ENCODE results near the gene TSPAN18. TPM values are rescaled to one million over a fixed set of nuclear protein-coding genes. Genes with fewer than 3 reads are reported as not detected.

The TSPAN18 gene
- total RNA-seq, 1 experiment from 2014 or later = 21.3 TPM

GRCh38 chr11:44833877-44834452 lies 107.2 kb downstream of the TSPAN18 start:
- TF ChIP-seq POLR2AphosphoS5 (IDR thresholded peaks at IDR 0.05; ENCODE audit: low read depth, low read length) = no peak
- TF ChIP-seq, protein P1, sequence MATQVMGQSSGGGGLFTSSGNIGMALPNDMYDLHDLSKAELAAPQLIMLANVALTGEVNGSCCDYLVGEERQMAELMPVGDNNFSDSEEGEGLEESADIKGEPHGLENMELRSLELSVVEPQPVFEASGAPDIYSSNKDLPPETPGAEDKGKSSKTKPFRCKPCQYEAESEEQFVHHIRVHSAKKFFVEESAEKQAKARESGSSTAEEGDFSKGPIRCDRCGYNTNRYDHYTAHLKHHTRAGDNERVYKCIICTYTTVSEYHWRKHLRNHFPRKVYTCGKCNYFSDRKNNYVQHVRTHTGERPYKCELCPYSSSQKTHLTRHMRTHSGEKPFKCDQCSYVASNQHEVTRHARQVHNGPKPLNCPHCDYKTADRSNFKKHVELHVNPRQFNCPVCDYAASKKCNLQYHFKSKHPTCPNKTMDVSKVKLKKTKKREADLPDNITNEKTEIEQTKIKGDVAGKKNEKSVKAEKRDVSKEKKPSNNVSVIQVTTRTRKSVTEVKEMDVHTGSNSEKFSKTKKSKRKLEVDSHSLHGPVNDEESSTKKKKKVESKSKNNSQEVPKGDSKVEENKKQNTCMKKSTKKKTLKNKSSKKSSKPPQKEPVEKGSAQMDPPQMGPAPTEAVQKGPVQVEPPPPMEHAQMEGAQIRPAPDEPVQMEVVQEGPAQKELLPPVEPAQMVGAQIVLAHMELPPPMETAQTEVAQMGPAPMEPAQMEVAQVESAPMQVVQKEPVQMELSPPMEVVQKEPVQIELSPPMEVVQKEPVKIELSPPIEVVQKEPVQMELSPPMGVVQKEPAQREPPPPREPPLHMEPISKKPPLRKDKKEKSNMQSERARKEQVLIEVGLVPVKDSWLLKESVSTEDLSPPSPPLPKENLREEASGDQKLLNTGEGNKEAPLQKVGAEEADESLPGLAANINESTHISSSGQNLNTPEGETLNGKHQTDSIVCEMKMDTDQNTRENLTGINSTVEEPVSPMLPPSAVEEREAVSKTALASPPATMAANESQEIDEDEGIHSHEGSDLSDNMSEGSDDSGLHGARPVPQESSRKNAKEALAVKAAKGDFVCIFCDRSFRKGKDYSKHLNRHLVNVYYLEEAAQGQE (IDR thresholded peaks at IDR 0.05; ENCODE audit: insufficient read depth in 1 of 2, low read depth in 2 of 2, low read length in 1 of 2) = no peak
- TF ChIP-seq TCF7L2 (IDR thresholded peaks at IDR 0.05; ENCODE audit: low read depth, low read length) = no peak
- TF ChIP-seq, protein P2, sequence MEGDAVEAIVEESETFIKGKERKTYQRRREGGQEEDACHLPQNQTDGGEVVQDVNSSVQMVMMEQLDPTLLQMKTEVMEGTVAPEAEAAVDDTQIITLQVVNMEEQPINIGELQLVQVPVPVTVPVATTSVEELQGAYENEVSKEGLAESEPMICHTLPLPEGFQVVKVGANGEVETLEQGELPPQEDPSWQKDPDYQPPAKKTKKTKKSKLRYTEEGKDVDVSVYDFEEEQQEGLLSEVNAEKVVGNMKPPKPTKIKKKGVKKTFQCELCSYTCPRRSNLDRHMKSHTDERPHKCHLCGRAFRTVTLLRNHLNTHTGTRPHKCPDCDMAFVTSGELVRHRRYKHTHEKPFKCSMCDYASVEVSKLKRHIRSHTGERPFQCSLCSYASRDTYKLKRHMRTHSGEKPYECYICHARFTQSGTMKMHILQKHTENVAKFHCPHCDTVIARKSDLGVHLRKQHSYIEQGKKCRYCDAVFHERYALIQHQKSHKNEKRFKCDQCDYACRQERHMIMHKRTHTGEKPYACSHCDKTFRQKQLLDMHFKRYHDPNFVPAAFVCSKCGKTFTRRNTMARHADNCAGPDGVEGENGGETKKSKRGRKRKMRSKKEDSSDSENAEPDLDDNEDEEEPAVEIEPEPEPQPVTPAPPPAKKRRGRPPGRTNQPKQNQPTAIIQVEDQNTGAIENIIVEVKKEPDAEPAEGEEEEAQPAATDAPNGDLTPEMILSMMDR (IDR thresholded peaks at IDR 0.05) = no peak
- no peak for TF ChIP-seq SIN3A (IDR thresholded peaks at IDR 0.05; ENCODE audit: borderline replicate concordance, insufficient read depth, low read depth, low read length)
- no peak overlapping the region for H3K27ac ChIP-seq (ENCODE audit: low read length)
- H3K36me3 ChIP-seq (ENCODE audit: control insufficient read depth, insufficient read depth, low read length) = no peaks in the 10 kb centered on the region
- ChIA-PET CTCF (no interaction called here), POLR2A (no interaction called here)
- no peak for DNase-seq (ENCODE audit: low read depth, low spot score)
- H3K4me1 ChIP-seq (ENCODE audit: control insufficient read depth, insufficient read depth, low read length) = peaks cover 2% of the 10 kb centered on the region; the same call in 1 of the 2 replicates
- in situ Hi-C loops (cut with HindIII; ENCODE audit: low pct_unique_long_range_greater_than_20kb, low sequenced_read_pairs) (no loop called here), intact Hi-C loops (cut with micrococcal nuclease; ENCODE audit: unreplicated experiment) (no loop called here)
- H3K9me3 ChIP-seq (ENCODE audit: control insufficient read depth, insufficient read depth, low read depth, low read length) = no peaks in the 10 kb centered on the region
- no peak overlapping the region for H3K4me3 ChIP-seq (ENCODE audit: low read depth in 2 of 2, low read length in 2 of 2)
- no peaks in the 10 kb centered on the region for H3K27me3 ChIP-seq (ENCODE audit: control insufficient read depth, insufficient read depth, low read length)
- BruUV-seq (replicated peaks) = no TSS peak
- ATAC-seq = no peak

- Histone ChIP-seq H3K36me3 (ENCODE audit: control insufficient read depth, insufficient read depth, low read length) (no peaks in the 10 kb centered on the region), H3K4me1 (ENCODE audit: control insufficient read depth, insufficient read depth, low read length) (peaks cover 4% of the 10 kb centered on the region; the same call in 1 of the 2 replicates), H3K27ac (ENCODE audit: low read length) (no peak overlapping the region), H3K4me3 (ENCODE audit: low read depth in 2 of 2, low read length in 2 of 2) (no peak overlapping the region), H3K27me3 (ENCODE audit: control insufficient read depth, insufficient read depth, low read length) (no peaks in the 10 kb centered on the region), H3K9me3 (ENCODE audit: control insufficient read depth, insufficient read depth, low read depth, low read length) (no peaks in the 10 kb centered on the region)
- CTCF ChIA-PET = no interaction called here
- no peak for TF ChIP-seq POLR2AphosphoS5 (IDR thresholded peaks at IDR 0.05; ENCODE audit: low read depth, low read length)
- TF ChIP-seq TCF7L2 (IDR thresholded peaks at IDR 0.05; ENCODE audit: low read depth, low read length) = no peak
- TF ChIP-seq, protein P2 (IDR thresholded peaks at IDR 0.05) = no peak
- TF ChIP-seq, protein P1 (IDR thresholded peaks at IDR 0.05; ENCODE audit: insufficient read depth in 1 of 2, low read depth in 2 of 2, low read length in 1 of 2) = no peak
- no peak for TF ChIP-seq SIN3A (IDR thresholded peaks at IDR 0.05; ENCODE audit: borderline replicate concordance, insufficient read depth, low read depth, low read length)
- DNase-seq (ENCODE audit: low read depth, low spot score) (no peak), ATAC-seq (no peak)
- in situ Hi-C loops (cut with HindIII; ENCODE audit: low pct_unique_long_range_greater_than_20kb, low sequenced_read_pairs) = no loop called here
- intact Hi-C loops (cut with micrococcal nuclease; ENCODE audit: unreplicated experiment) = no loop called here
- POLR2A ChIA-PET = no interaction called here
- no TSS peak for BruUV-seq (replicated peaks)
These were observed 108.1 kb downstream of the TSPAN18 start for GRCh38 chr11:44834846-44835245.

All from Panc1 (cell line).